Left lung (tissue), 10 donors: ENCODE measurements around the gene DEGS2. TPM values are rescaled to one million over a fixed set of nuclear protein-coding genes. Genes with fewer than 3 reads are reported as not detected.

Source experiments
- ATAC-seq: fragments of 200-7000 bp; cut with Tn5 transposase; one replicate; pipeline ENCODE4 v1.9.1; 2020; ENCODE audit warnings: moderate library complexity
- DNase-seq, 4 donors: peaks; one replicate each; pipeline ENCODE4 v3.0.0-alpha.2; 2013 to 2020
- H3K27ac ChIP-seq, 2 donors: fragments of 200-600 bp; sonication (generic) in 1 of 2; one replicate each; pipeline versions ENCODE4 v1.5.0 to v1.8.0; 2020 to 2021
- H3K27me3 ChIP-seq, 2 donors: fragments of 200-600 bp; sonication (generic) in 1 of 2; one replicate each; pipeline versions ENCODE4 v1.5.0 to v1.8.0; 2020 to 2021
- H3K36me3 ChIP-seq, 2 donors: fragments of 200-600 bp; sonication (generic) in 1 of 2; one replicate each; pipeline versions ENCODE4 v1.5.0 to v1.8.0; 2020 to 2021
- H3K4me1 ChIP-seq, 2 donors: fragments of 200-600 bp; one replicate each; pipeline ENCODE4 v1.8.0; 2021
- H3K4me3 ChIP-seq, 2 donors: fragments of 200-600 bp; sonication (generic) in 1 of 2; one replicate each; pipeline versions ENCODE4 v1.5.0 to v1.8.0; 2020 to 2021; ENCODE audit warnings: mild to moderate bottlenecking in 1 of 2
- H3K9me3 ChIP-seq, 2 donors: fragments of 200-600 bp; sonication (generic) in 1 of 2; one replicate each; pipeline versions ENCODE4 v1.5.0 to v1.8.0; 2020 to 2021
- CTCF ChIP-seq, 2 donors: fragments of 200-600 bp; sonication (generic) in 1 of 2; IDR thresholded peaks; one replicate each; pipeline versions ENCODE4 v1.5.0 to v1.8.0; 2021; ENCODE audit warnings: antibody characterized with exemption in 2 of 2
- intact Hi-C, 2 donors: fragments of 100-400 bp; cut with DNase I; formaldehyde crosslinking; loops; one replicate each; pipeline versions ENCODE4 v1.11.2 to v1.14.2; 2022
- polyA plus RNA-seq, 6 donors: library from polyadenylated mRNA; unstranded; fragments of 120-200 nt; gene quantifications; one replicate each; pipeline ENCODE4 v1.2.1, GENCODE V29; 2013; ENCODE audit not compliant: insufficient read length in 6 of 6
- total RNA-seq, 2 donors: library from RNA; stranded (reverse); fragmentation: NEBNext Ultra II Directional; extraction: Animal tissue kit (Norgen Biotek cat#: 25700); gene quantifications; one replicate each; pipeline ENCODE4 v1.2.1, GENCODE V29; 2021
- donor health status: DM: no; HTN: yes; CAD: no.
- donor health status: DM: no; HTN: no; CAD: no.

Gene DEGS2
- total and polyA plus RNA-seq, 8 donors, result 2.0 to 8.3 (median 5.6) TPM

GRCh38 chr14:100123618-100124017 is 35.8 kb downstream of the DEGS2 start:
- Histone ChIP-seq H3K36me3 (peaks cover 0 to 44% of the 10 kb centered on the region in 2 donors), H3K9me3 (no peaks in the 10 kb centered on the region), H3K4me1 (no peaks in the 10 kb centered on the region), H3K27me3 (no peaks in the 10 kb centered on the region), H3K27ac (no peak overlapping the region), H3K4me3 (no peak overlapping the region)
- no peak for TF ChIP-seq CTCF (IDR thresholded peaks at IDR 0.05)
- intact Hi-C loops, result no loop called here
- ATAC-seq (no peak), DNase-seq (peak in 1 of 4 donors; percentile 62)

GRCh38 chr14:100122481-100123223 is 36.8 kb downstream of the DEGS2 start:
- peak in 1 of 4 donors; percentile 41 for DNase-seq
- intact Hi-C loops, result no loop called here
- no peak for TF ChIP-seq CTCF (IDR thresholded peaks at IDR 0.05)
- H3K9me3 ChIP-seq, result no peaks in the 10 kb centered on the region
- H3K27me3 ChIP-seq, result no peaks in the 10 kb centered on the region
- peaks cover 0 to 37% of the 10 kb centered on the region in 2 donors for H3K36me3 ChIP-seq
- ATAC-seq, result no peak
- H3K4me3 ChIP-seq, result no peak overlapping the region
- no peaks in the 10 kb centered on the region for H3K4me1 ChIP-seq
- no peak overlapping the region for H3K27ac ChIP-seq

- peaks cover 0 to 38% of the 10 kb centered on the region in 2 donors for H3K36me3 ChIP-seq
- no peak for TF ChIP-seq CTCF (IDR thresholded peaks at IDR 0.05)
- intact Hi-C loops, result no loop called here
- no peaks in the 10 kb centered on the region for H3K27me3 ChIP-seq
- H3K9me3 ChIP-seq, result no peaks in the 10 kb centered on the region
- no peak overlapping the region for H3K4me3 ChIP-seq
- no peak overlapping the region for H3K27ac ChIP-seq
- H3K4me1 ChIP-seq, result no peaks in the 10 kb centered on the region
- no peak for ATAC-seq
- no peak for DNase-seq
Measured at GRCh38 chr14:100121643-100122480, 37.6 kb downstream of the DEGS2 start.

- Histone ChIP-seq H3K4me3 (no peak overlapping the region), H3K9me3 (no peaks in the 10 kb centered on the region), H3K27ac (no peak overlapping the region), H3K27me3 (no peaks in the 10 kb centered on the region), H3K4me1 (no peaks in the 10 kb centered on the region), H3K36me3 (peaks cover 0 to 32% of the 10 kb centered on the region in 2 donors)
- intact Hi-C loops, result no loop called here
- no peak for TF ChIP-seq CTCF (IDR thresholded peaks at IDR 0.05)
- no peak for ATAC-seq
- no peak for DNase-seq
Measured at GRCh38 chr14:100120522-100121269, 38.7 kb downstream of the DEGS2 start.
